T47D (cell line): ENCODE data around the gene FPGS.

Experiments used
- DNase-seq, 2 experiments: peaks; one replicate each; pipeline versions ENCODE4 v3.0.0 to v3.0.0-alpha.2; 2011 to 2012; ENCODE audit warnings: low read depth in 1 of 2, low spot score in 1 of 2
- JUND ChIP-seq: IDR thresholded peaks from 2 replicates; pipeline ENCODE4 v1.6.1; 2012; ENCODE audit warnings: low read depth
- in situ Hi-C: cut with HindIII; loops from 2 replicates; pipeline ENCODE4 v1.10.0; 2016; ENCODE audit warnings: low sequenced_read_pairs, low pct_unique_long_range_greater_than_20kb

Gene FPGS

DNA sequence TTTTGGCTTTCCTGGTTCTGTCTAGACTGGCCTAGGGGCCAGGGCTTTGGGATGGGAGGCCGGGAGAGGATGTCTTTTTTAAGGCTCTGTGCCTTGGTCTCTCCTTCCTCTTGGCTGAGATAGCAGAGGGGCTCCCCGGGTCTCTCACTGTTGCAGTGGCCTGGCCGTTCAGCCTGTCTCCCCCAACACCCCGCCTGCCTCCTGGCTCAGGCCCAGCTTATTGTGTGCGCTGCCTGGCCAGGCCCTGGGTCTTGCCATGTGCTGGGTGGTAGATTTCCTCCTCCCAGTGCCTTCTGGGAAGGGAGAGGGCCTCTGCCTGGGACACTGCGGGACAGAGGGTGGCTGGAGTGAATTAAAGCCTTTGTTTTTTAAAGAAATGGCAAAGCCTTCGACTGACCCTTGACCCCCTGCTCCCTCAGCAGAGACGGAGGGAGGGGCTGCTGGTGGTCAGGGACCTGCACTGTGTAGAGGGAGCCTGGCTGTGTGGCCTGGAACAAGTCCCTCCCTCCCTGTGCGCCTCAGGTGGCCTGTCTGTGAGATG is 11.1 kb downstream of the FPGS start:
- TF ChIP-seq JUND = no peak
- in situ Hi-C loops = no loop called here
- DNase-seq = no peak

DNA sequence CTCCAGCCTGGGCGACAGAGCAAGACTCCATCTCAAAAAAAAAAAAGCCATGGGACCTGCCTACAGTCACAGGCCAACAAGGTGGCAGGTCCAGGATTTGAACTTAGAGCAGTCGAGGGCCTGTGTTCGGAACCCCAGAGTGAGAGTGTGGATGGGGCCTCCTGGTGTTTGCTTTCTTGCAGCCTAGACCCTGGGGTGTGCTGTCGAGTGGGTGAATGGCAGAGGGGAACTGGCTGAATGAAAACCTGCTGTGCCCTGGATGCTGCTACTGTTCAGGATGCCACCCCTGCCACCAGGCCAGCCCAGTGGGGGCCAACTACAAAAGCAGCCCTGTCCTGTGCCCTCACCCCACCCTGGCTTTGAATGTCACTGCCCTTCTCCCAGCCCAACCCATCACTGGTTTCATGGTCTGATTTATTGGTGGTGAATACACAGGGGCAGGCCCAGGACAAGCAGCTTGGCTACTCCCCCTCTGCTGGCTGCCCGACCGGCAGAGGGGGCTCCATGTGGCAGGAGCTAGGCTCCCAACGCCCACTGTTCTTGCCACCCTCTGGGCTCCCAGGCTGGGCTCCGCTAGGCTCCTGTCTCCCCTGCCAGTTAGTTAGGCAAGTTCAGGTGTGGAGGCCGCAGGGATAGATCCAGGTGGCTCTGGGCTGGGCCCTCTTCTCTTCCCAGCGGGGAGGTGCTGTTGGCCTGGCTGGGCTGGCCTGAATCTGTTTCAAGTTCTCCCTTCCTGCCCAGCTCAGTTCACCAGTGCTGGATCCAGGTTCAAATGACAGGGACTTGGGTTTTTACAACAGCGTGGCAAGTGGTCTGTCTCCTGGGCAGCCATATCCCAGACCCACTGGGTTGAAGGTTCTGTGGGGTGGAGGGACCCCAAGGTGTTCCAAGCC is 12.2 kb downstream of the FPGS start:
- in situ Hi-C loops = no loop called here
- TF ChIP-seq JUND = no peak
- DNase-seq = no peak

DNA sequence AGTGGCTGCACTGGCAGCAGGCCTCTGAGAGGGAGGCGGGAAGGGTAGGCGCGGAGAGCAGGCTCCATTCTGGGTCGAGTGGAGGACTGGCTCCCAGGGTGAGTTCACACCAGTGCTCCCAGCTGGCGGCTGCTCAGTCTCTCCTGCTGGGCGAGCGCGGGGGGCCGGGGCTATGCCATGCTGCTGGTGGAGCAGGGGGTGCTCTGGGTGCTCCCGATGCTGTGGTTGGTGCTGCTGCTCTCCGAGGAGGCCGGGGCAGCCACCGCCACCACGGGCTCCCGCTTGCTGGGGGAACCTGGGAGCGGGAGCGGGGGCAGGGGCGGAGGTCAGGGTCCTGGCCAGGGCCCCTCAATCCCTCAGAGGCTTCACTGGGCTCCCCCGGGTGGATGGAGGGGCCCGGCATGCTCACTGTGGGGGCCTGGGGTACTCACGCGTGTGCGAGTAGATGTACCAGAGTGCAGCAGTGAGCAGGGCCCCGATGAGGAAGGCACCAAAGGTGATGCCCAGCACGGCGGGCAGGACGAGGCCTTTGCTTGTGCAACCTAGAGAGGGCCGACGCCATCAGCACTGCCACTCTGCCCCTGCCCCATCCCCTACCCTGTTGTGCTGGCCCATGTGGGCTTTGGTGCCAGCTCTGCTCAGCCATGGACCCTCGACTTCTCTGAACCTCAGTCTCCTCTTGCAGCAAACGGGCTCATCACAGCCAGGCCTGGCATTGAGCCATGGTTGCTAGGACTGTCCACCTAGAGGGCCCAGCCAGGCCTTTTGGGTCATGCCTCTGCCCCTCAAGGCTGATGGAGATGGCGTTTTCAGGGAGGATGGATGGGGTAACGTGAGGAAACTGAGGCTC is 13.1 kb downstream of the FPGS start:
- TF ChIP-seq JUND = no peak
- in situ Hi-C loops = no loop called here
- no peak for DNase-seq

DNA sequence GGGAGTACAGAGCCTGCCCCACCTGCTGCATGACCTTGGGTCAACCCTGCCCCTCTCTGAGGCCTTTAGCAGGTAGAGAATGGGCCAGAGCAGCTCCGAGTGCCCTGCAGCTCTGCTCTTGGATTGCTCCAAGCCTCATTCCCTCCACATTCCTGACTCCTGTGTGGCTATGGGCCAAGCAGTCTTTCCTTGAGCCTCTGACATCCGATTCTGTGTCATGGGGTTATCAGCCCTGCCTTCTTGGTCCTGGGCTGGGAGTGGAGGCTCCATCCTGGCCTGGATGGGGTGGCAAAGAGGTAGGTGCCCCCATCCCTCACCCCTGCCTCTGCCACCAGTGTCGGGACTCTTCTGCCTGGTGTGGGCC is 13.7 kb downstream of the FPGS start:
- TF ChIP-seq JUND = no peak
- DNase-seq = no peak
- in situ Hi-C loops = no loop called here

DNA sequence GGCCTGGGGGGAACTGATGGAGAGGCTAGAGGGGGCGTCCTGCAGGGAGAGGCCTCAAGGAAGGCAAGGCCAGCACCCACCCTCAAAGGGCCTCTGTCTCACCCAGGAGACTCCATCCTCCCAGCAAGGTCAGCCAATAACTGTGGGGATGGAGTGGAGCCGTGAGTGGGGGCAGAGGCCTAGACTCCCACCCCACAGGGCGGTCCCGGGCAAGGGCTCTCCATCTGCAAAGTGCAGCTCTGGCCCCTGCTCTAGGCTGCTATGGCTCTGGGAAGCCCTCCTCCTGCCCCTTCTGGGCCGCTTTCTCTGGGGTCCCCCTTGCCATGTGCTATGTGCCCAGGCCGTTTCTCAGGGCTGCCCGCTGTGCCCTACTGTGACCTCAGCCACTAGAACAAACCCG is 14.0 kb downstream of the FPGS start:
- TF ChIP-seq JUND = no peak
- in situ Hi-C loops = no loop called here
- DNase-seq = no peak

DNA sequence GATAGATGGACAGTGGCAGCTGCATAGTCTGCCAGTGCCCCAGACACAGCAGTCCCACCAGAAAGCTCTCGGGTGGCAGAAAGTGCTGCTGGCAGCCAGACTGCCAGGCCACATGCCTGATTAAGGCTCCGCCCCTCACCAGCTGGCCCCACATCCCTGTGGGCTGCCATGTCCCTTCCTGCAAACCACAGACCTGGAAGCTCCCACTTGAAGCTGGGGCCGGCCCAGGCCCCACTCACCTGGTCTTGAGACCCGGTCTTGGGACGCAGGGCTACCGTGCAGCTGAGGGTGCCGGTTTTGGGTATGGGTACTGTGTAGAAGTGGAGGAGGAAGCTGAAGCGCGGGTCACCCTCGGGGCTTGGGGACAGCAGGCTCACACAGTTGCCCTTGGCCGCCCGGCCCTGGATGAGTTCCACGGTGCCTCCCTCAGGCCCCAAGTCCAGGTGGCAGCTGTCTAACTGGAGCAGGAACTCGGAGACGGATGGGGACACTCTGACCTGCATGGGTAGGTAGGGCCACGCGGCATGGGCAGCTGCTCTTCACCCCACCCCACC is 15.3 kb downstream of the FPGS start:
- in situ Hi-C loops = no loop called here
- no peak for TF ChIP-seq JUND
- peak in 1 of 2 experiments; percentile 45 for DNase-seq

DNA sequence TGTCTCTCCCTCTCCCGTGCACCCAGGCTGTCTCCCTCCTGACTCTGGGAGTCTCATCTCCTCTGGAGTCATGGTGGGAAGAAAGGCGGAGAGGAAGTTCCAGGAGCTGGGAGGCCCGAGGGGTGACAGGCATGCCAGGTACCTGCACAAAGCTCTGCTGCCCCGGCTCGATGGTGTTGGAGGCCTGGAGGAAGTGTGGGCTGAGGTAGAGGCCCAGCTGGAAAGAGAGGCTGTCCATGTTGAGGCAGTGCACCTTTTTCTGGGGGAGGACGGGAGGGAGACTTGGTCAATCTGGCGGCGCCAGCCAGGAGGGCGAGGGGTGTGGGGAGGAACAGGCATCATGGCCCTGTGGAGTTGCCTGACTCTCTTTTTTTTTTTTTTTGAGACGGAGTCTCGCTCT is 15.9 kb downstream of the FPGS start:
- no peak for DNase-seq
- no peak for TF ChIP-seq JUND
- in situ Hi-C loops = no loop called here

DNA sequence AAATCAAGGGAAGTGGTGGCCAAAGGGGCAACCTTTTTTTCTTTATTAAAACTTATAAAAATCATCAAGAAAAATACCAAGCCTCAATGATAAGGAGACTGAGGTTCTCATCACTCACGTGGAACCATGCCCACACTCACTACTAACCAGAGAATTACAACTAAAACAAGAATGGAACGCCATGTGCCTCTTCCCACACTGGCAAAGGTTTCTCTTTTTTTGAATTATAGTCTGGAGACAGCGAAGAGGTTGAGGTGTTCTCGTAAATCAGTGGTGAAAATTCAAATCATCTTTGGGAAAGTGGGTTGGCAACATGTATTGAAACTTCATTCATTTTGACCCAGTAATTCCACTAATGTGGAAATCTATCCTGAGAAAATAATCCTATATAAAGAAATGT is 19.4 kb downstream of the FPGS start:
- TF ChIP-seq JUND = no peak
- in situ Hi-C loops = no loop called here
- no peak for DNase-seq

DNA sequence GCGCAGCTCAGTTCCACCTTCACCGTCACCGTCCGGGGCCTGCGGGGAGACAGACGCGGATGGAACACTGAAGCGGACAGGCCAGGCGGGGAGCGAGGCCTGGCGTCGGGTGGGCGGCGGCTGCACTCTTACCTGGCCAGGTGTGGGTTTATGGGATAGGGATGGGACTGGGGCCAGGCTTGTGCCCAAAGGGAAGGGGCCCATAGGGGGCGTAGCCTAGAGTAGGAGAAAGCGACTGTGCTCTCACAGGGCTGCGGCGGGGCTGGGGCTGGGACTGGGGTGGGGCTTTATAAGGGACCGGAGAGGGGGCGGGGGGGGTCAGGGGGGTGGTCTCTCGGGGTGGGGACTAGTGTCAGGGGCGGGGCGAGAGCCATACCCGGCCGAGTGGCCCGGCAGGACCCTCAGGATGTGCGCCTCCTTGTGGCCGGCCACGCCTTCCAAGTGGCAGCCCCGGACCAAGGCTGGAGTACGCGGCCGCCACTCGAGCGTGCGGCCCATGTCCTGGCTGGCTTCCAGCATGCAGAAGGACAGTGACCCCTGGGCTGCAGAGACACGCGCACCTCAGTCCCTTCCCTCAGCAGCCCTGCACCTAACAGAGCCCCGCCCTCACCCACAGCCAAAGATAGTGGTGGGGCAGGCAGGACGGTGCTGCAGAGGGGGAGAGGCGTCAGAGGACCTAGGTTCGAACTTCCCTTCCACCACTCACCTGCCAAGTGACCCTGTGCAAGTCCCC is 22.8 kb downstream of the FPGS start:
- TF ChIP-seq JUND = no peak
- no peak for DNase-seq
- in situ Hi-C loops = no loop called here

DNA sequence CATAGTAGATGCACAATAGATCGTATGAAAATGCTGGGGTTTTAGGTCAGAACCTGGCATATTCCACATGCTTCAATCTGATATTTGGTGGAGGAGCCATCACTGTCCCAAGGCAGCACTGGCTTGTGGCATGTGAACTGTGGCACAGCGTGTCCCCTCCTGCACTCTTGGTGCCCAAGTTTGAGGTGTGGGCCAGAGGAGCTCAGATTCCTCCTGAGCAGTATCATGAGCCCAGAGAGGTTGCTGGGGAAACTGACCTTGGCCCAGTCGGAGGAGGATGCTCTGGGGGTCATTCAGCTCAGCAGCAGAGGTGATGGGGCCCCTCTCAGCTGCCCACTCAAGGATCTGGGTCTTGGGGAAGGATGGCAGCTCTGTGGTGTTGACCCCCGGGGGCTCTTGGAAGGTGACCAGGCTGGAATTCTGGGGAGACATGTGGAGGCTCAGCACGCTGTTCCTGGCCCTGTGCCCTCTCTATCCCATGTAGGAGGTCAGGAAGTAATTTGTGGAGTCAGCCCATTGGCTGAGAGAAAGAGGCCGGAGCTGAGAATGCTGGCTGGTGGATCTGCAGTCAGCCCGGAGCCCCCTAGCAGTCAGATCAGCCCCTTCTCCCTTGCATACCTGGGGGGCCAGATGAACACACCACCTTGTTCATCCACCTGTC is 23.7 kb downstream of the FPGS start:
- no peak for DNase-seq
- TF ChIP-seq JUND = no peak
- in situ Hi-C loops = no loop called here

DNA sequence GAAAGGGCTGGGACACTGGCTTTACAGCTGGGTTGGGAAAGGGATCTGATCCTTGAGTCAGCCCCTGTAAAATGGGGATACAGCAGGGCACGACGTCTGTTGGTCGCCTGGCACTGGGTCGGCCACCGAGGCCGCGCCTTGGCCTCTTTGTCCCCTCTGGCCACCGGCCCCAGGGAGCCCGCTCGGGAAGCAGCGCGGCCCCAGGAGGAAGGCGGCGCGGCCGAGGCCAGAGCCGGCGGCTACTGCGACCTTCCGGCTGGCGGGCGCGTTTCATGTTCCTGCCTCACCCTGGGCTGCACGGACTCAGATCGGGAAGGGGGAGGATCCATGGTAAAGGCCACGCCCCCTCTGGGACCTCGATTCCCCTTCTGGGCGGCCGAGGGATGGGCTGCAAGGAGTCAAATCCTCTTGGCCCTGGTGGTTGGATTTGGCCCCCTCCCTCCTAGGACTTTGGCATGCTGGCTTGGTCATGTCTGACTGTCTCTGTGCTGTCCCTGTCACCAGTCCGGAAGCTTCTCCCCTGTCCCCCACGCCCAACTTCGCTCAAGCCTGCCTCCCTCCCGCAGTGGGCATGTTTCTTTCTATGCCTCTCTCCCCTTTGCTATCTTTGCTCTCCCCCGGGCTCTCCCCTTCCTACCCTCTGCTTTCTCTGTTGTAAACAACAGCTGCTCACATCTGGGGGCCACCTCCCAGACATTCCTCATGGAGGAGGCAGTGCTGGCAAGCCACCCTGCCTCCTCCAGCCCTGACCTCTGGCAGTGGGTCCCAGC is 25.8 kb downstream of the FPGS start:
- TF ChIP-seq JUND = no peak
- in situ Hi-C loops = no loop called here
- no peak for DNase-seq
